Glutamatergic neuron (in vitro differentiated cells): ENCODE measurements around the gene APOLD1. TPM values are rescaled to one million over a fixed set of nuclear protein-coding genes. Genes with fewer than 3 reads are reported as not detected.

Source experiments
- DNase-seq: peaks from one replicate; pipeline ENCODE4 v3.0.0; 2022
- H3K27ac Mint-ChIP-seq: one replicate; pipeline ENCODE4 v1.8.0; 2020; ENCODE audit warnings: mild to moderate bottlenecking, mixed read lengths, inconsistent platforms; ENCODE audit not compliant: unreplicated experiment
- H3K27me3 Mint-ChIP-seq: one replicate; pipeline ENCODE4 v1.8.0; 2020; ENCODE audit warnings: mild to moderate bottlenecking, moderate library complexity, mixed read lengths, inconsistent platforms; ENCODE audit not compliant: unreplicated experiment
- H3K36me3 Mint-ChIP-seq: one replicate; pipeline ENCODE4 v1.8.0; 2020; ENCODE audit warnings: mild to moderate bottlenecking, mixed read lengths, inconsistent platforms; ENCODE audit not compliant: unreplicated experiment
- H3K4me1 Mint-ChIP-seq: one replicate; pipeline ENCODE4 v1.8.0; 2020; ENCODE audit warnings: mild to moderate bottlenecking, low read depth, mixed read lengths, inconsistent platforms; ENCODE audit not compliant: unreplicated experiment
- H3K4me3 Mint-ChIP-seq: one replicate; pipeline ENCODE4 v1.8.0; 2020; ENCODE audit warnings: mild to moderate bottlenecking, mixed read lengths, inconsistent platforms; ENCODE audit not compliant: unreplicated experiment
- H3K9me3 Mint-ChIP-seq: one replicate; pipeline ENCODE4 v1.8.0; 2020; ENCODE audit warnings: mild to moderate bottlenecking, moderate library complexity, mixed read lengths, inconsistent platforms; ENCODE audit not compliant: unreplicated experiment
- microRNA-seq: library from miRNA; unstranded; fragments of <30 nt; microRNA quantifications from one replicate; pipeline ENCODE4, GENCODE V29; 2020; ENCODE audit not compliant: unreplicated experiment
- total RNA-seq: library from RNA; stranded (reverse); fragmentation: NEBNext Ultra II Directional; extraction: Animal tissue kit (Norgen Biotek cat#: 25700); gene quantifications from one replicate; pipeline ENCODE4 v1.2.1, GENCODE V29; 2021; ENCODE audit not compliant: unreplicated experiment
- TF ChIP-seq, protein P1 (sequence below): fragments of 200-600 bp; sonication (generic); IDR thresholded peaks from one replicate; pipeline ENCODE4 v1.5.0; 2021; ENCODE audit not compliant: partially characterized antibody, unreplicated experiment

APOLD1 gene
- total RNA-seq, 1 donor from 2014 or later: 0.86 TPM

DNA sequence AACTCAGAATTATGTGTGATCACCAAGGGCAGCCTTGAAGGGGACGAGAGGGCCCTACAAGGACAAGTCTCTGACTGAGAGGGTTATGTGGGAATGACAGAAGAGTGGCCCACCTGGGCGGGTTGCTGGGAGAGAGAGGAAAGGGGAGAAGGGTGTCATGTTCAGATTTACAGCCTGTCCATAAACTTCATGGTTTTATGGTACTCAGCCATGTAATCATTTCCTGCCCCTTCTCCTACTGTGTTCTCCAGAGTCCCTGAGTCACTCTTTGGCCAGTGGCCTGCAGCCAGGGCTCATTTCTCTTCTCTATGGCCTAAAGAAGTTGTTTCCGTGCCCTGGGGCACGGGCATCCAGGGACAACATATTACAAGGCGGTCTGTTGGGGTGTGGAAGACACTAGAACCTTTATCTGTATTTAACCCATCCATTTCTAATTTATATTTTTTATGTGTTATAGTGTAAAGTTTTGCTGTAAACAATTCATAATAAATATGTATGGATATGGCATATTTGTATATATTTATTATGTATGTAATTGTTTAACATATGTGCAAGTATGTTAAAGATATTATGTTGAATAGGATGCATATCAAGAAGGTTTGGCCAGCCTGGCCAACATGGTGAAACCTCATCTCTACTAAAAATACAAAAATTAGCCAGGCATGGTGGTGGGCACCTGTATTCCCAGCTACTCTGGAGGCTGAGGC is 54.6 kb downstream of the APOLD1 start:
- no peaks in the 10 kb centered on the region for H3K4me1 Mint-ChIP-seq
- TF ChIP-seq, protein P1, sequence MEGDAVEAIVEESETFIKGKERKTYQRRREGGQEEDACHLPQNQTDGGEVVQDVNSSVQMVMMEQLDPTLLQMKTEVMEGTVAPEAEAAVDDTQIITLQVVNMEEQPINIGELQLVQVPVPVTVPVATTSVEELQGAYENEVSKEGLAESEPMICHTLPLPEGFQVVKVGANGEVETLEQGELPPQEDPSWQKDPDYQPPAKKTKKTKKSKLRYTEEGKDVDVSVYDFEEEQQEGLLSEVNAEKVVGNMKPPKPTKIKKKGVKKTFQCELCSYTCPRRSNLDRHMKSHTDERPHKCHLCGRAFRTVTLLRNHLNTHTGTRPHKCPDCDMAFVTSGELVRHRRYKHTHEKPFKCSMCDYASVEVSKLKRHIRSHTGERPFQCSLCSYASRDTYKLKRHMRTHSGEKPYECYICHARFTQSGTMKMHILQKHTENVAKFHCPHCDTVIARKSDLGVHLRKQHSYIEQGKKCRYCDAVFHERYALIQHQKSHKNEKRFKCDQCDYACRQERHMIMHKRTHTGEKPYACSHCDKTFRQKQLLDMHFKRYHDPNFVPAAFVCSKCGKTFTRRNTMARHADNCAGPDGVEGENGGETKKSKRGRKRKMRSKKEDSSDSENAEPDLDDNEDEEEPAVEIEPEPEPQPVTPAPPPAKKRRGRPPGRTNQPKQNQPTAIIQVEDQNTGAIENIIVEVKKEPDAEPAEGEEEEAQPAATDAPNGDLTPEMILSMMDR: no peak
- no peak for DNase-seq
- no peaks in the 10 kb centered on the region for H3K36me3 Mint-ChIP-seq
- H3K9me3 Mint-ChIP-seq: peaks cover 4% of the 10 kb centered on the region
- no peaks in the 10 kb centered on the region for H3K27me3 Mint-ChIP-seq
- no peak overlapping the region for H3K4me3 Mint-ChIP-seq
- H3K27ac Mint-ChIP-seq: no peak overlapping the region

GRCh38 chr12:12840580-12840899 is 55.1 kb downstream of the APOLD1 start:
- no peak overlapping the region for H3K27ac Mint-ChIP-seq
- no peaks in the 10 kb centered on the region for H3K4me1 Mint-ChIP-seq

More at GRCh38 chr12:12840580-12840899, 55.1 kb downstream of the APOLD1 start:
- Mint-ChIP-seq H3K9me3 (peaks cover 4% of the 10 kb centered on the region), H3K4me3 (no peak overlapping the region), H3K27me3 (no peaks in the 10 kb centered on the region), H3K36me3 (no peaks in the 10 kb centered on the region)
- TF ChIP-seq, protein P1: no peak
- DNase-seq: no peak

Small RNA genes within 50 kb of the gene (microRNA-seq; reads per million reads assigned to microRNA genes)
- not detected for gene MIR613

Other genes starting within 250 kb of the APOLD1 start
- gene DUSP16, start 222.8 kb upstream of the APOLD1 start, total RNA-seq: 39.0 TPM
- 31.9 TPM for gene CREBL2, start 173.8 kb upstream of the APOLD1 start, total RNA-seq
- gene GPR19, start 89.5 kb upstream of the APOLD1 start, total RNA-seq: 12.4 TPM
- gene CDKN1B, start 68.3 kb upstream of the APOLD1 start, total RNA-seq: 36.0 TPM
- gene DDX47, start 27.7 kb downstream of the APOLD1 start, total RNA-seq: 31.0 TPM
- not detected for gene GPRC5A, start 105.9 kb downstream of the APOLD1 start, total RNA-seq
- not detected for gene GPRC5D, start 166.5 kb downstream of the APOLD1 start, total RNA-seq
- gene HEBP1, start 214.6 kb downstream of the APOLD1 start, total RNA-seq: 3.0 TPM